Osteoblast (primary cell): ENCODE results near the gene HPRT1. TPM values are rescaled to one million over a fixed set of nuclear protein-coding genes. Genes with fewer than 3 reads are reported as not detected.

Source experiments
- DNase-seq: peaks from one replicate; pipeline ENCODE4 v3.0.0; 2011; ENCODE audit warnings: low spot score, mixed read lengths; ENCODE audit not compliant: insufficient read length; ENCODE audit errors: missing footprints
- H2AFZ ChIP-seq: 2 replicates; pipeline ENCODE4 v1.6.0; 2011; ENCODE audit warnings: mild to moderate bottlenecking, low read length
- H3K27ac ChIP-seq: 2 replicates; pipeline ENCODE4 v1.5.1; 2011; ENCODE audit warnings: mild to moderate bottlenecking, low read depth, low read length, moderate library complexity
- H3K27me3 ChIP-seq: 2 replicates; pipeline ENCODE4 v1.6.0; 2012; ENCODE audit warnings: mild to moderate bottlenecking, control low read depth, inconsistent platforms, low read length, moderate library complexity; ENCODE audit not compliant: insufficient read depth
- H3K36me3 ChIP-seq: 2 replicates; pipeline ENCODE4 v1.5.1; 2011; ENCODE audit warnings: mild to moderate bottlenecking, low read length, control low read depth, moderate library complexity; ENCODE audit not compliant: insufficient read depth
- H3K4me1 ChIP-seq: 2 replicates; pipeline ENCODE4 v1.5.1; 2011; ENCODE audit warnings: mild to moderate bottlenecking, low read length, control low read depth, moderate library complexity; ENCODE audit not compliant: insufficient read depth
- H3K4me2 ChIP-seq: 2 replicates; pipeline ENCODE4 v1.6.0; 2011; ENCODE audit warnings: mild to moderate bottlenecking, low read length; ENCODE audit not compliant: insufficient read depth
- H3K4me3 ChIP-seq: fragments of 200-600 bp; sonication (generic); 3 replicates; pipeline ENCODE4 v1.5.1; 2012; ENCODE audit warnings: mild to moderate bottlenecking, low read length, inconsistent platforms; ENCODE audit not compliant: insufficient read depth
- H3K79me2 ChIP-seq: 2 replicates; pipeline ENCODE4 v1.6.0; 2012; ENCODE audit warnings: mild to moderate bottlenecking, low read length, control low read depth, inconsistent platforms; ENCODE audit not compliant: insufficient read depth
- H3K9me3 ChIP-seq: 2 replicates; pipeline ENCODE4 v1.5.1; 2011; ENCODE audit warnings: low read depth, low read length, control low read depth
- H4K20me1 ChIP-seq: 2 replicates; pipeline ENCODE4 v1.6.0; 2012; ENCODE audit warnings: mild to moderate bottlenecking, low read length, control low read depth; ENCODE audit not compliant: insufficient read depth
- CTCF ChIP-seq: IDR thresholded peaks from 2 replicates; pipeline ENCODE4 v1.5.1; 2011; ENCODE audit warnings: mild to moderate bottlenecking, low read depth, low read length, moderate library complexity; ENCODE audit errors: extremely low read depth
- total RNA-seq: library from RNA; depleted of rRNA; stranded (reverse); fragments of >200 nt; gene quantifications from 2 replicates; pipeline ENCODE4 v1.2.3, GENCODE V29; 2012

Gene HPRT1
- total RNA-seq, 1 donor, result 6.2 TPM

GRCh38 chrX:134545510-134545909 is 85.5 kb downstream of the HPRT1 start:
- H3K4me3 ChIP-seq, result no peak overlapping the region
- no peak overlapping the region for H2AFZ ChIP-seq
- no peak overlapping the region for H3K27ac ChIP-seq
- H3K36me3 ChIP-seq, result peaks cover 15% of the 10 kb centered on the region
- no peak overlapping the region for H3K4me2 ChIP-seq
- no peaks in the 10 kb centered on the region for H4K20me1 ChIP-seq
- DNase-seq, result no peak
- no peak for TF ChIP-seq CTCF
- H3K9me3 ChIP-seq, result no peaks in the 10 kb centered on the region
- H3K27me3 ChIP-seq, result no peaks in the 10 kb centered on the region
- H3K4me1 ChIP-seq, result peaks cover 17% of the 10 kb centered on the region
- peaks cover 19% of the 10 kb centered on the region for H3K79me2 ChIP-seq

- peak; percentile 73 for DNase-seq
- Histone ChIP-seq H3K4me2 (no peak overlapping the region), H3K9me3 (no peaks in the 10 kb centered on the region), H4K20me1 (no peaks in the 10 kb centered on the region), H3K27me3 (no peaks in the 10 kb centered on the region), H3K27ac (no peak overlapping the region), H3K79me2 (peaks cover 19% of the 10 kb centered on the region), H3K36me3 (peaks cover 15% of the 10 kb centered on the region), H2AFZ (no peak overlapping the region), H3K4me3 (no peak overlapping the region), H3K4me1 (peaks cover 19% of the 10 kb centered on the region)
- TF ChIP-seq CTCF, result no peak
Measured at GRCh38 chrX:134546187-134546586, 86.2 kb downstream of the HPRT1 start.

- H3K4me1 ChIP-seq, result peaks cover 27% of the 10 kb centered on the region
- peak overlapping the region; percentile 81 for H3K4me3 ChIP-seq
- peaks cover 15% of the 10 kb centered on the region for H3K36me3 ChIP-seq
- no peak overlapping the region for H3K27ac ChIP-seq
- peak overlapping the region; percentile 83 for H3K4me2 ChIP-seq
- H3K9me3 ChIP-seq, result no peaks in the 10 kb centered on the region
- no peak overlapping the region for H2AFZ ChIP-seq
- peak; percentile 73 for DNase-seq
- TF ChIP-seq CTCF, result no peak
- H3K79me2 ChIP-seq, result peaks cover 19% of the 10 kb centered on the region
- no peaks in the 10 kb centered on the region for H3K27me3 ChIP-seq
- no peaks in the 10 kb centered on the region for H4K20me1 ChIP-seq
Measured at GRCh38 chrX:134547047-134547679, 87.2 kb downstream of the HPRT1 start.

- Histone ChIP-seq H3K4me1 (peaks cover 21% of the 10 kb centered on the region), H2AFZ (peak overlapping the region; percentile 76), H3K27ac (peak overlapping the region; percentile 65), H3K36me3 (peaks cover 15% of the 10 kb centered on the region), H3K9me3 (no peaks in the 10 kb centered on the region), H4K20me1 (no peaks in the 10 kb centered on the region), H3K4me2 (peak overlapping the region; percentile 83), H3K79me2 (peaks cover 19% of the 10 kb centered on the region), H3K27me3 (no peaks in the 10 kb centered on the region), H3K4me3 (peak overlapping the region; percentile 81)
- TF ChIP-seq CTCF, result no peak
- DNase-seq, result peak; percentile 78
Measured at GRCh38 chrX:134548257-134549201, 88.6 kb downstream of the HPRT1 start.
